ENCODE data around the gene PPIH. TPM values are rescaled to one million over a fixed set of nuclear protein-coding genes. Genes with fewer than 3 reads are reported as not detected.
A peak's percentile ranks its signal among the peaks of the same experiment; 100 is the strongest.

PPIH gene
- total and polyA plus RNA-seq, 10 of the 15 experiments (the other 5 are each of a cell fraction or from before 2014, with no cell fraction given): 75.1 to 172 (median 122) TPM

GRCh38 chr1:42682739-42683531 lies 24.7 kb downstream of the PPIH start (continued):
- TF ChIP-seq EP300 (IDR thresholded peaks at IDR 0.05; ENCODE audit: borderline replicate concordance in 1 of 2, control insufficient read depth in 1 of 2, low read depth in 2 of 2, low read length in 2 of 2) (no peak), SPI1 (IDR thresholded peaks at IDR 0.05; ENCODE audit: borderline replicate concordance, insufficient read depth, low read depth, low read length) (no peak), JUND (IDR thresholded peaks at IDR 0.05; ENCODE audit: low read depth, low read length) (no peak), DPF2 (IDR thresholded peaks at IDR 0.05) (peak; percentile 66; the same call in 1 of the 2 replicates), EZH2 (IDR thresholded peaks at IDR 0.05; ENCODE audit: borderline replicate concordance, control insufficient read depth, low read depth, low read length) (no peak), ETV6 (conservative IDR thresholded peaks at IDR 0.05 in 1 of 2, IDR thresholded peaks at IDR 0.05 in 1 of 2; ENCODE audit: borderline replicate concordance in 1 of 2, low read depth in 1 of 2) (no peak), RCOR1 (conservative IDR thresholded peaks at IDR 0.05; ENCODE audit: low read depth, low read length) (no peak), NR2F1 (conservative IDR thresholded peaks at IDR 0.05) (peak; percentile 65; the same call in 1 of the 2 replicates), SIN3A (IDR thresholded peaks at IDR 0.05; ENCODE audit: low read depth, low read length) (peak; percentile 67; the same call in 1 of the 2 replicates), CREB1 (IDR thresholded peaks at IDR 0.05; ENCODE audit: low read depth) (peak; percentile 48; the same call in 1 of the 2 replicates), RUNX3 (IDR thresholded peaks at IDR 0.05; ENCODE audit: low read length) (0 out of 2 replicates have a peak, but pooled peaks have one; percentile 23), ZNF592 (IDR thresholded peaks at IDR 0.05) (no peak), BCLAF1 (IDR thresholded peaks at IDR 0.05) (no peak), ZSCAN29 (IDR thresholded peaks at IDR 0.05) (peak; percentile 27; the same call in 1 of the 2 replicates), IKZF2 (IDR thresholded peaks at IDR 0.05) (no peak), POLR2A (IDR thresholded peaks at IDR 0.05; ENCODE audit: low read depth, low read length) (peak; percentile 93), KLF5 (IDR thresholded peaks at IDR 0.05; ENCODE audit: partially characterized antibody) (no peak), NR2C1 (IDR thresholded peaks at IDR 0.05) (no peak; the same call in 1 of the 2 replicates), SUZ12 (IDR thresholded peaks at IDR 0.05; ENCODE audit: unreplicated experiment) (no peak)
